Cardiac fibroblast (primary cell): Measurements from ENCODE around the gene MCTP1.
"Not testable (repeated sequence)": the region's sequence is repeated elsewhere in the genome, so short reads cannot be mapped to it uniquely, and the experiment has no call there.

Experiments
- DNase-seq, 2 donors: peaks; one replicate each; pipeline versions ENCODE4 v3.0.0 to v3.0.0-alpha.2; 2010; ENCODE audit warnings: low read depth in 2 of 2
- H3K4me3 ChIP-seq, 2 donors: replicated peaks in 1 of 2; 1 replicate in 1 of 2; 2 replicates in 1 of 2; pipeline ENCODE4 v1.5.1; 2011; ENCODE audit warnings: low read depth in 2 of 2, low read length in 2 of 2, mild to moderate bottlenecking in 2 of 2, moderate library complexity in 1 of 2
- CTCF ChIP-seq: IDR thresholded peaks from one replicate; pipeline ENCODE4 v1.5.1; 2011; ENCODE audit warnings: low read depth, mild to moderate bottlenecking, low read length, inconsistent platforms

Gene MCTP1

GRCh38 chr5:94968507-94969095, 316.3 kb downstream of the MCTP1 start:
- H3K4me3 ChIP-seq, result no peak overlapping the region
- TF ChIP-seq CTCF, result peak; percentile 56
- peak; percentile 78 to 85 for DNase-seq

DNA sequence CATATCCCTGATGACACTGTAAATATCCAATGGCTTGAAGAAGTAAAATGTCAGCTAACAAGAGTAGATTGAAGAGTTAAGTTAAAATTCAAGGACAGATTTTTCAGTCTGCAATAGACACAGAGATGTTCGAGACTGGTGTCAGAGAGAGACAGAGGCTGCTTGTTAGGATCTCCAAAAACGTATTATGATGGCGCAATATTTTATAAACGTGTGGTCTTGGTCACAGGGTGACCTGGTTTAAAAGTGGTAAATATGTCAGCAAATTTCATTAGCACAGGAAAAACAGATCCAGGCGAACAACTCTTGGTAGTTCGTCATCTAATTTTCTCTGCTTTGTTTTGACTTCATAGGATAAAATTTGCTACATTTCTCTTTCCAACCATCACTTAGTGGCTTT, 317.4 kb downstream of the MCTP1 start:
- H3K4me3 ChIP-seq, result no peak overlapping the region
- DNase-seq, result no peak
- TF ChIP-seq CTCF, result no peak

GRCh38 chr5:94959279-94959678, 325.6 kb downstream of the MCTP1 start:
- DNase-seq, H3K4me3 ChIP-seq: not testable (repeated sequence)

DNA sequence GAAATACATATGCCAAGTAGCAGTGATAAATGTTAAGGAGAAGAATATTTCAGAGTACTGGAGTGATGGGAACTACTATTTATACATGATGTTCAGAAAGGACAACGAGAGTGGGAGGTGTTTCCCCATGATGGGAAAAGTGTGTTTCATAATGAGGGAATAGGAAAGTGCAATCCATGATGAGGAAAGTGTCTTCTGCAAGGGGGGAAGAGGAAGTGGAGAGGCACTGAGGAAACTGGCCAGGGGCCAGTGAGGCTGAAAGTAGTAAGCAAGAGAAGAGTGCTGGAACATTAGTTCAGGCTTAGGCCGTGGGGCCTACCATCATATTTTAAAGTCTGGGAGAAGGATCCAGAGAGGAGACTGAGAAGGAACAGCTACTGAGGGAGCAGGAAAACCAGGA, 339.2 kb downstream of the MCTP1 start:
- no peak overlapping the region for H3K4me3 ChIP-seq
- TF ChIP-seq CTCF, result no peak
- DNase-seq, result no peak

GRCh38 chr5:94944160-94944559, 340.7 kb downstream of the MCTP1 start:
- no peak overlapping the region for H3K4me3 ChIP-seq
- DNase-seq, result no peak
- TF ChIP-seq CTCF, result no peak

DNA sequence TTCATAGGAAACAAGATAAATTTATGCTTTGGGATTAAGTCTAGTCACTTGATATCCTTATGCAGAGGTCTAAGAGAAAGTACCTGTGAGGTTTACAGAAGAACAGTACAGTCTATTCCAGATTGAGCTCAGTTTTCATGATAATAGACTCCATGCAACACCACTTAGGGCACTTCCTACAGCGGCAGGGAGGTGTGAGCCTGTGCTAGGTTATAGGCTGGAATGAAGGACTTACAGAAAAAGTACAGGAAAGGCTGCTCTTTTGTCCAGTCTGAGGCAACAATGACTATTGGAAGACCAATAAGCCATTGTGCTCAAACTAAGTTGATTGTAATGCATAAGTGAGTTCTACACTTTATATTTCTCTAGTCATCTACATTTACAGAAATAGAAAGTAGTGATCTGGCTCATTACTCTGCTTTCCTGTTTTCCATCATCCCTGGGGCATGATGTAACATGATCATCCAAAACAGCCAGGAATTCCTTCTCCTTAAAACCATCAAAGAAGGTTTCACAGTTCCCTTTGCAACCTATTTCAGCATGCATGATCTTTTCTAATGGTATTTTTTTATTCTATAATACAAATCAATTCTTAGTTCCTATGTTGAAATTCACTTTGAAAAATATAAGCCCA, 343.7 kb downstream of the MCTP1 start:
- H3K4me3 ChIP-seq, result no peak overlapping the region
- DNase-seq, result no peak
- TF ChIP-seq CTCF, result no peak

DNA sequence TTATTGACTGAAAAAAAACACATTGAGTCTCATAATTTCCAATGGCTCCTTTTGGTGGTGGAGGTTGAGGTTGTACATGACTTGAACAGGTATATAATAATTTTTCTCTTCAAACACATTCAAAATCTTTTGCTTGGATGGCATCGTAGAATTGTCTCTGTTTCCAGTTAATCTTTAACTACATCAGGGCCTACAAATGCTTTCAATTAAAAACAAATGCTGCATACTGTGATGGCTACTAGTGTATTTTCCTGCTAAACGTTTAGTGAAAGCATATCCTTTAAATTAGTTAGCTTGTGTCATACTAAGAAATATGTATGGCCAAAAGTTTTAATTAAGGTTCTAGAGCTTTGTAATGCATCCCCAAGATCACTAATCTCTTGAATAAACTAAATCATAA, 352.6 kb downstream of the MCTP1 start:
- TF ChIP-seq CTCF, result no peak
- no peak for DNase-seq
- H3K4me3 ChIP-seq, result no peak overlapping the region
